T-helper 2 cell treated with Interferon-gamma antibody and Interleukin-4, amounts not matched to agents 100 ng/mL and 5 ng/mL, for 36 hours (primary cell): ENCODE data around the gene CDK5RAP2. TPM values are rescaled to one million over a fixed set of nuclear protein-coding genes. Genes with fewer than 3 reads are reported as not detected.
"Not testable (repeated sequence)": the region's sequence is repeated elsewhere in the genome, so short reads cannot be mapped to it uniquely, and the experiment has no call there.

Source experiments
- intact Hi-C: fragments of 100-400 bp; cut with micrococcal nuclease; formaldehyde crosslinking; loops from one replicate; pipeline ENCODE4 v1.15.1; 2023
- total RNA-seq: library from RNA; stranded (reverse); gene quantifications from 2 replicates; pipeline ENCODE4 v1.2.3, GENCODE V29; 2022

Gene CDK5RAP2
- total RNA-seq, result 87.1 and 91.6 TPM in 2 replicates

GRCh38 chr9:120580051-120580896 is at the start of gene CDK5RAP2:
Gene CDK5RAP2 (minus strand): TSS chr9:120580167. CDS start chr9:120579978, 189 bp downstream.
- intact Hi-C loops, result loop anchor here (1.0 to 10.0 kb wide), 6 partner anchors 134 to 1512 kb away; partner anchors contain the start of genes FBXW2, MEGF9, PHF19 and RAB14

DNA sequence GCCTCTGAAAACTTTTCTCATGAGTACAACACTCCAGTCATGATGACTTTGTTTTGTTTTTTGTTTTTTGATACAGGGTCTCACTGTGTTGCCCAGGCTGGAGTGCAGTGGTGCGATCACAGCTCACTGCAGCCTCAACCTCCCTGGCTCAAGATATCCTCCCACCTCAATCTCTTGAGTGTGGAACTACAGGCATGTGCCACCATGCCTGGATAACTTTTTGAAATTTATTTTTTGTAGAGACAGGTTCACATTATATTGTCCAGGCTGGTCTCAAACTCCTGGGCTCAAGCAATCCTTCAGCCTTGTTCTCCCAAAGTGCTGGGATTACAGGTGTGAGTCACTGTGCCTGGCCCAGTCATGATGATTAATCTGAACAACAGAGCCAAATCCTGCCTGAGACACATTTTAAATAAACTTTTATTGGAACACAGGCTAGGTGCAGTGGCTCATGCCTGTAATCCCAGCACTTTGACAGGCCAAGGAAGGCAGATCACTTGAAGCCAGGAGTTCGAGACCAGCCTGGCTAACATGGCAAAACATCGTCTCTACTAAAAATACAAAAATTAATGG is 49.0 kb upstream of the CDK5RAP2 start:
- intact Hi-C loops, result not testable (repeated sequence)

DNA sequence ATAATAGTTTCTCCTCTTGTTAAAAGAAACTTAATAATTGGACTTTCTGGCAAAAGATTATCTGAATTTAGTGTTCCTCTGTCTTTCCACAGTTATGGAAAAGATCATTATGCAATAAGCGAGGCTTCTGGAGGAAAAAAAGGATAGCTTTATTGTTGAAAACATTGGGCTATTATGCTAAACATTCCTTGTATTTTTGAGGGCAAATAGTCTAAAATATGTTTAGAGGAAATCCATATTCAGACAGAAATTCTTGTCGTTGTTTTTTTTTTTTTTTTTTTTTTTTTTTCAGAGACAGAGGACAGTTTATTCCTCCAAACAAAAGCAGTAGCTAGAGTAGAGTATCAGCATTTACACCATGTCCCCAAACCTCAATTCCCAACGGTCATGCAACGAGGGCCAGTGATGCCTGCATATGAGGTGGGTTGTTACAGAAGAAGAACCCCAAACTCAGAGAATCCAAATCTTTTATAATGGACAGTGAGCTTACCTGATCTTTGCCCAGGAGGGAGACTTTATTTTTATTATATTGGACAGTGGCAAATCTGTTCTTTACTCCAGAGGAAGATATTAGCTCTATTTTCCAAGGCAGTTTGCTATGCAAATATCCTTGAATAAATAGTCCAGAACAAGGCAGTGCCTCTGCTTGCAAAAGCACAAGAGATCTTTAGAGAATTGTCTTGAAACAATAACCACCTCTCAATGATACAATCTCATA is 48.4 kb upstream of the CDK5RAP2 start:
- intact Hi-C loops, result no loop called here

- intact Hi-C loops, result no loop called here
Observed at GRCh38 chr9:120627073-120627472, 47.1 kb upstream of the CDK5RAP2 start.

DNA sequence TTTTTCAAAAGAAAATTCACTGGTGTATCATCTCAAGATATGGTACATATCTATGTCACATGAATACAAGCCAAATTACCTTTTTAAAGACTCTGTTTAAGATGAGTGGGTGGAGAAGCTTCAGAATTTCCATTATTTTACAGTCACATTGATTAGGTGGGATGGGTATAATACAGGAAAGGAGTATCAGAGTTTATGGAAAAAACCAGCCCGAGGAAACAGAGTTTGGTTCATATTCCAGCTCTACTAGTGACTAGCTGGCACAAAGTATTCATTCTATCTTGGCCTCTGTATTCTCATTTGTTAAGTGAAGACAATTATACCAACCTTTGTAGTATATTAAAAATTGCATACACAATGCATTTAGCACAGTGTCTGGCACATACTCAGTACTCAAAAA is 46.5 kb upstream of the CDK5RAP2 start:
- intact Hi-C loops, result no loop called here

GRCh38 chr9:120625222-120625621 is 45.3 kb upstream of the CDK5RAP2 start:
- intact Hi-C loops, result no loop called here

- intact Hi-C loops, result no loop called here
Observed at GRCh38 chr9:120622790-120623189, 42.8 kb upstream of the CDK5RAP2 start.

GRCh38 chr9:120621941-120622340 is 42.0 kb upstream of the CDK5RAP2 start:
- intact Hi-C loops, result no loop called here

DNA sequence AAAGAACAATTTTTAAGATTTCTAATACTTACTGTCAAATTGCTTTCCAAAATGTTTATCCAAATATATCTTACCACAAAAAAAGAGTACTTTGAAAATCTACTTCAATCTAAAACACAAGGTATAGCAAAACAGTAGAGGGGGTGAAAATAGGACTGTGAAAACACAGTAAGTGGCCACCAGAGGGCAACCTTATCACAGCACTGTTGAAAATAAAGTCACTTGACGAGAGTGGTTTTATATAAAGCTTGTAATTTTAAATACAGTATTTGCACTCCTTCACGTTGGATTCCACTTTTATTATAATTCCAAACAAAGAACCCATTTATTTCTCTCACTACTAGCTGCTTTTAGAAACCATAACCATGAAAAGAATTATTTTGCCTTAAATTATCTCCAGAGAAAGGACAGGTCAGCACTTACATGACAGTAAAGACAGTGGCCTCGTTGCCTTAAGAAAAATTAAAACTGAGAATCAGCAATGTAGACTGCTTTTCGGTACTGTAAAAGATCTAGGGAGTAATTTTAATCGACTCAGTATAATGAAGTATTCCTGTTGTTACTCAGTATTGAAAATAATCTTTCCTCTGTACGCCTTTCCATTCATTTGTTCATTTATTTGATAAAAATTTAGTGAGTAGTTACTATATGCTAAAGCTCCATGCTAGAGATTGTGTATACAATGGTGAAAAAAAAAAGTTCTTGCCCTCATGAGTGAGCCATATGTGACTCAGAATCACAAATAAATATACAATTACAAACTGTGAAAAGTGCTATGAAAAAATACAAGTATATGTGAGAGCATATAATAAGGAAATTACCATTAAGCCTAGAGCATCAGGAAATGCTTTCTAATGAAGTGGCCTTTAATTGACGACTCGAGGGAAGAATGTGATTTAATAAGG is 40.0 kb upstream of the CDK5RAP2 start:
- intact Hi-C loops, result loop anchor here (1.0 to 10.0 kb wide), 2 partner anchors 94 to 455 kb away; partner anchors contain the start of genes CNTRL and MEGF9

- intact Hi-C loops, result loop anchor here (10.0 kb wide), 1 partner anchor 458 kb away; the partner anchor contains the start of gene CNTRL
Observed at GRCh38 chr9:120616966-120617935, 37.3 kb upstream of the CDK5RAP2 start.

DNA sequence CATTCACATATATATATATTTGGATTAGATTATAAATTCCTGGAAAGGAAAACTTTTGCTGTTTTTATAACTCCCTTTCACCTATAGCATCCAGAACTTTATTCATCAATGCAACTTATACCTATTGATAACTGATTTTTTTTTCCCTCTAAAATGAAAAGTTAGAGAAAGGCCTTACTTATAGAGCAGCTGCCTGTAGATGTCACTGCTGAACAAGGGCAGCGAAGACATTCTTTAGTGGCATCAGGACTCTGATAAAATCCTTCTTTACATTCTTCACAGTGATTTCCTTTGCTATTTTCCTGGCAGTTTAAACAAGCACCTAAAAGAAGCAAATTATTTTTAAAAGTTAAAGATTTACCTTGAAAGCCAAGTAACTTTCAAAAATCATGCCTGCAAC is 32.3 kb upstream of the CDK5RAP2 start:
- intact Hi-C loops, result loop anchor here (10.0 kb wide), 1 partner anchor 463 kb away; the partner anchor contains the start of gene CNTRL

DNA sequence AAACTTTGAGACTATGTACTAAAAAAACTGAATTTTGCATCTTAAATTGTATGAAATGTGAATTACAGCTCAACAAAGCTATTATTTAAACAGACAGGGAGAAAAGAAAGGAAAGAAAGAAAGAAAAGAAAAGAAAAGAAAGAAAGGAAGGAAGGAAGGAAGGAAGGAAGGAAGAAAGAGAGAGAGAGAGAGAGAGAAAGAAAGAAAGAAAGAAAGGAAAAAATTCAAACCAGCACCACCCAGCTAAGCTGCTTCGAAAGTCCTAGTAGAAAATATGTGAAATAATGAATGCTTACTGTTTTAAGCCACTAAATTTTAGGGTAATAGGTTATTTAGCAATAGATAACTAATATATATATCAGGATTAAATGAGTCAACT is 31.7 kb upstream of the CDK5RAP2 start:
- intact Hi-C loops, result loop anchor here (10.0 kb wide), 1 partner anchor 463 kb away; the partner anchor contains the start of gene CNTRL

- intact Hi-C loops, result loop anchor here (10.0 kb wide), 1 partner anchor 464 kb away; the partner anchor contains the start of gene CNTRL
Observed at GRCh38 chr9:120610975-120611689, 31.2 kb upstream of the CDK5RAP2 start.

DNA sequence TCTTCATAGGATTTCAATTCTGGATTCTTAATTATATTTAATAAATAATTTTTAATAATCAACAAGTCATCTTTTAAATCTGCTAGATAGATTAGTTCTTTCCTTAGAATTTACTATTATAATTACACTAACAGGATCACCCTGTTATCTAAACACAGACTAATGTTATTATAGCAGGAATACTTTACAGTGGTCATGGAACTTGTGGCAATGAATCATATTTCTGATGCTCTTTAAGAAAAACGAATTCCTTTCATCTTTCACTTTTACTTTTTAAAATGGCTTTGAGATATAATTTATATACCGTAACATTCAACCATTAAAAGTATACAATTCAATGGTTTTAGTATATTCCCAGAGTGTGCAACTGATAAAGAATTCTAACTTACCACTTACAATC is 29.7 kb upstream of the CDK5RAP2 start:
- intact Hi-C loops, result loop anchor here (10.0 kb wide), 1 partner anchor 465 kb away; the partner anchor contains the start of gene CNTRL

GRCh38 chr9:120608421-120608820 is 28.5 kb upstream of the CDK5RAP2 start:
- intact Hi-C loops, result no loop called here

GRCh38 chr9:120603591-120603990 is 23.6 kb upstream of the CDK5RAP2 start:
- intact Hi-C loops, result no loop called here

GRCh38 chr9:120603010-120603409 is 23.0 kb upstream of the CDK5RAP2 start:
- intact Hi-C loops, result no loop called here

GRCh38 chr9:120593955-120594277 is 13.9 kb upstream of the CDK5RAP2 start:
- intact Hi-C loops, result no loop called here
